Measurements from ENCODE around the gene SLC25A34.

DNA sequence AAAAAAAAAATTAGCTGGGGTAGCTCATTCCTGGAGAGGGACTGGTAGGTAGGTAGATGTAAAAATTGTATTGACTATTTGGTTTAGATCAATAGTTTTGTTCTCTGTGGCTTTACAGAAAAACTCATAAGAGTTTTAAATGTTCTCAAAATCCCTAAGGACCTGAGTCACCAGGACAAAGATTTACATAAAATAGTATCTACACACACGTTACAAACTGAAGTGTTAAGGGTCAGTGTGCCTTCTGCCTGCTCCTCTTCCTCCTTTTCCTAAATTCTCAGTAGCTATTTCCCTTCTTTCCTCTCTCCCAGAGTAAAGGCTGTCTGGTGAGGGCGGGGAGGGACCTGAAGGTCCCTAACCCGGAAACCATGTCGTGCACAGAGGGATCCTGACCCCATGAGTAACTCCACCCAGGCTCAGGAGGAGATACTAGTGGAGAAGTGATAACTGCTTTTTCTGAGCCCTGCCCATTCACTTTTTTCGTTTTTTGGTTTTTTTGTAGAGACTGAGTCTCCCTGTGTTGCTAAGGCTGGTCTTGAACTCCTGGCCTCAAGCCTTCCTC, 43.9 kb upstream of the SLC25A34 start:
- TF ChIP-seq, protein P1, sequence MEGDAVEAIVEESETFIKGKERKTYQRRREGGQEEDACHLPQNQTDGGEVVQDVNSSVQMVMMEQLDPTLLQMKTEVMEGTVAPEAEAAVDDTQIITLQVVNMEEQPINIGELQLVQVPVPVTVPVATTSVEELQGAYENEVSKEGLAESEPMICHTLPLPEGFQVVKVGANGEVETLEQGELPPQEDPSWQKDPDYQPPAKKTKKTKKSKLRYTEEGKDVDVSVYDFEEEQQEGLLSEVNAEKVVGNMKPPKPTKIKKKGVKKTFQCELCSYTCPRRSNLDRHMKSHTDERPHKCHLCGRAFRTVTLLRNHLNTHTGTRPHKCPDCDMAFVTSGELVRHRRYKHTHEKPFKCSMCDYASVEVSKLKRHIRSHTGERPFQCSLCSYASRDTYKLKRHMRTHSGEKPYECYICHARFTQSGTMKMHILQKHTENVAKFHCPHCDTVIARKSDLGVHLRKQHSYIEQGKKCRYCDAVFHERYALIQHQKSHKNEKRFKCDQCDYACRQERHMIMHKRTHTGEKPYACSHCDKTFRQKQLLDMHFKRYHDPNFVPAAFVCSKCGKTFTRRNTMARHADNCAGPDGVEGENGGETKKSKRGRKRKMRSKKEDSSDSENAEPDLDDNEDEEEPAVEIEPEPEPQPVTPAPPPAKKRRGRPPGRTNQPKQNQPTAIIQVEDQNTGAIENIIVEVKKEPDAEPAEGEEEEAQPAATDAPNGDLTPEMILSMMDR (conservative IDR thresholded peaks at IDR 0.05; ENCODE audit: low read length), result no peak
- no peak for TF ChIP-seq EZH2phosphoT487 (IDR thresholded peaks at IDR 0.05; ENCODE audit: borderline replicate concordance, low read depth, low read length)
